ENCODE results near the gene CRYBA4. TPM values are rescaled to one million over a fixed set of nuclear protein-coding genes. Genes with fewer than 3 reads are reported as not detected.

Gene CRYBA4
- total RNA-seq, 1 donor from 2014 or later = not detected

DNA sequence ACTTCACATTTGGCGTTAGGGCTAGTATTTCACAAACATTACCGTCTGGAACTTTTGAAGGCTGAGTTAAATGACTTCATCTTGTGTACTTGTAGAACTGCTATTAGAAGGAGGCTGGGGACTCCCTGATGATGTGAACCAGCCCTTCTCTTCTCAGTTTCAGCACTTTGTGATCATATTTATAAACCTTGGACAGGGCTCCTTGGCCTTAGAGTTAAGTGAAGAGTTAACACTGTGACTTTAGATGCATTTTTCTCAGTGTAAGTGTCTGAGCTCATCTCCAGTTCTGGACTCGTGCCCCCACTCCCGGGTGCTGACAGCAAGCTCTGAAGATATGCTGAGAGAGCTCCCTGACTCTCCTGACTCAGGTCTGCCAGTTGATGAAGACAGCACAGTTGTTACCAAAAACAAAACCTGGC, 44.1 kb downstream of the CRYBA4 start:
- H3K4me3 Mint-ChIP-seq = peak overlapping the region; percentile 19
- peaks cover 23% of the 10 kb centered on the region for H3K4me1 Mint-ChIP-seq
- no peak overlapping the region for H3K27ac Mint-ChIP-seq (ENCODE audit: unreplicated experiment)
- no peaks in the 10 kb centered on the region for H3K9me3 Mint-ChIP-seq
- TF ChIP-seq, protein P1, sequence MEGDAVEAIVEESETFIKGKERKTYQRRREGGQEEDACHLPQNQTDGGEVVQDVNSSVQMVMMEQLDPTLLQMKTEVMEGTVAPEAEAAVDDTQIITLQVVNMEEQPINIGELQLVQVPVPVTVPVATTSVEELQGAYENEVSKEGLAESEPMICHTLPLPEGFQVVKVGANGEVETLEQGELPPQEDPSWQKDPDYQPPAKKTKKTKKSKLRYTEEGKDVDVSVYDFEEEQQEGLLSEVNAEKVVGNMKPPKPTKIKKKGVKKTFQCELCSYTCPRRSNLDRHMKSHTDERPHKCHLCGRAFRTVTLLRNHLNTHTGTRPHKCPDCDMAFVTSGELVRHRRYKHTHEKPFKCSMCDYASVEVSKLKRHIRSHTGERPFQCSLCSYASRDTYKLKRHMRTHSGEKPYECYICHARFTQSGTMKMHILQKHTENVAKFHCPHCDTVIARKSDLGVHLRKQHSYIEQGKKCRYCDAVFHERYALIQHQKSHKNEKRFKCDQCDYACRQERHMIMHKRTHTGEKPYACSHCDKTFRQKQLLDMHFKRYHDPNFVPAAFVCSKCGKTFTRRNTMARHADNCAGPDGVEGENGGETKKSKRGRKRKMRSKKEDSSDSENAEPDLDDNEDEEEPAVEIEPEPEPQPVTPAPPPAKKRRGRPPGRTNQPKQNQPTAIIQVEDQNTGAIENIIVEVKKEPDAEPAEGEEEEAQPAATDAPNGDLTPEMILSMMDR (conservative IDR thresholded peaks at IDR 0.05) = no peak
- H3K36me3 Mint-ChIP-seq (ENCODE audit: low read depth) = no peaks in the 10 kb centered on the region
- DNase-seq (ENCODE audit: low read depth, low spot score) = no peak
- H3K27me3 Mint-ChIP-seq (ENCODE audit: low read depth) = peaks cover 8% of the 10 kb centered on the region

DNA sequence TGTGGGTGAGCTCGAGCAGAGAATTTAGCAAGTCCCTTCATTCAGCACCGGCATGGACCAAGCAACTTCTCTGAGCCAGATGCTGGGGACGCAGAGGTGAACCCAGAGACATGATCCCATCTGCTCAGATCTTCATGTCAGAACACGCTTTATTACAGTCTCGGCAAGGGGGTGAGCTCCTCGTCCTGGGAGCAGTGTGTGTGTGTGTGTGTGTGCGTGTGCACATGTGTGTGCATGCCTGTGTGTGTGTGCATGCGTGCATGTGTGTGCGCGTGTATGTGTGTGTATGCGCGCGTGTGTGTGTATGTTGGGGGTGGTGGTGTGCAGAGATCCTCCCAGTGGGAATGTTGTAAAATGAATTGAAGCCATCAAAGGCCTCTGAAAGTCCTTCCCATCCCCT, 45.4 kb downstream of the CRYBA4 start:
- Mint-ChIP-seq H3K27ac (ENCODE audit: unreplicated experiment) (no peak overlapping the region), H3K27me3 (ENCODE audit: low read depth) (peaks cover 5% of the 10 kb centered on the region), H3K36me3 (ENCODE audit: low read depth) (no peaks in the 10 kb centered on the region), H3K4me3 (no peak overlapping the region), H3K9me3 (no peaks in the 10 kb centered on the region), H3K4me1 (peaks cover 23% of the 10 kb centered on the region)
- TF ChIP-seq, protein P1 (conservative IDR thresholded peaks at IDR 0.05) = no peak
- no peak for DNase-seq (ENCODE audit: low read depth, low spot score)

DNA sequence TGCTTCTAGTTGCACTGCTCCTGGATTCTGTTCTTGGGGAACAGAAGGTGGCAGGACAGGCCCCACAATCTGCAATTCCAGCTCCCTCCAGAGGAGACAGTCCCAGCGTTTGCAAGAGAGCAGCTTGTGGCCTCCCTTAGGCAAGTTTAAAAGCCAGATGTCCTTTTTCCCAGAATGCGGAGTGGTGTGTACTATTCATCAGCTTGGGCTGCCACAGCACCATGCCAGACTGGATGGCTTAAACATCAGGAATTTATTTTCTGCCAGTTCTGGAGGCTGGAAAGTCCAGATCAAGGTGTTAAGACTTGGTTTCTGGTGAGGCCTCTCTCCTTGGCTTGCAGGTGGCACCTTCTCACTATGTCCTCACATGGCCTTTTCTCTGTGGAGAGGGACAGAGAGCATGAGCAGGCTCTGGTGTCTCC, 47.3 kb downstream of the CRYBA4 start:
- Mint-ChIP-seq H3K4me1 (peaks cover 36% of the 10 kb centered on the region), H3K36me3 (ENCODE audit: low read depth) (no peaks in the 10 kb centered on the region), H3K27me3 (ENCODE audit: low read depth) (peaks cover 5% of the 10 kb centered on the region), H3K27ac (ENCODE audit: unreplicated experiment) (no peak overlapping the region), H3K9me3 (no peaks in the 10 kb centered on the region), H3K4me3 (no peak overlapping the region)
- TF ChIP-seq, protein P1 (conservative IDR thresholded peaks at IDR 0.05) = peak; percentile 49
- peak; percentile 40 for DNase-seq (ENCODE audit: low read depth, low spot score)

DNA sequence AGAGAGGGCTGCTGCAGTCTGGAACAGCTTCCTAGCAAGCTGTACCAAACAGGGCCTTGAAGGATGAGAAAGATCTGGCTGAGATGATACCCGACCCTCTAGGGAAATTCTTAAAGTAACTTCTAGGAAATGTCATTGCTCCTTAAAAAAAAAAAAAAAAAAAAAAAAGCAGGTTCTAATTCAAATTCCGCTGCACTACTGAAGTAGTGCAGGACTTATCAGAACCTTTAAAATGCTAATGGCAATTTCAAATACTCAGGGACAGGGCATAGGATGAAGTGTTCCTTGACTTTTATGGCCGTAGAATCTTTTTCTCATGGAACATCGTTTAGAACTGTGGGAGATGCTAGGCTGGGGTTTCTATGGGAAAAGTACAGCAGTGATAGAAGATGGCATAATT, 48.7 kb downstream of the CRYBA4 start:
- Mint-ChIP-seq H3K36me3 (ENCODE audit: low read depth) (no peaks in the 10 kb centered on the region), H3K4me1 (peaks cover 45% of the 10 kb centered on the region), H3K27me3 (ENCODE audit: low read depth) (no peaks in the 10 kb centered on the region), H3K27ac (ENCODE audit: unreplicated experiment) (no peak overlapping the region), H3K4me3 (peak overlapping the region; percentile 70), H3K9me3 (no peaks in the 10 kb centered on the region)
- DNase-seq (ENCODE audit: low read depth, low spot score) = no peak
- TF ChIP-seq, protein P1 (conservative IDR thresholded peaks at IDR 0.05) = no peak

DNA sequence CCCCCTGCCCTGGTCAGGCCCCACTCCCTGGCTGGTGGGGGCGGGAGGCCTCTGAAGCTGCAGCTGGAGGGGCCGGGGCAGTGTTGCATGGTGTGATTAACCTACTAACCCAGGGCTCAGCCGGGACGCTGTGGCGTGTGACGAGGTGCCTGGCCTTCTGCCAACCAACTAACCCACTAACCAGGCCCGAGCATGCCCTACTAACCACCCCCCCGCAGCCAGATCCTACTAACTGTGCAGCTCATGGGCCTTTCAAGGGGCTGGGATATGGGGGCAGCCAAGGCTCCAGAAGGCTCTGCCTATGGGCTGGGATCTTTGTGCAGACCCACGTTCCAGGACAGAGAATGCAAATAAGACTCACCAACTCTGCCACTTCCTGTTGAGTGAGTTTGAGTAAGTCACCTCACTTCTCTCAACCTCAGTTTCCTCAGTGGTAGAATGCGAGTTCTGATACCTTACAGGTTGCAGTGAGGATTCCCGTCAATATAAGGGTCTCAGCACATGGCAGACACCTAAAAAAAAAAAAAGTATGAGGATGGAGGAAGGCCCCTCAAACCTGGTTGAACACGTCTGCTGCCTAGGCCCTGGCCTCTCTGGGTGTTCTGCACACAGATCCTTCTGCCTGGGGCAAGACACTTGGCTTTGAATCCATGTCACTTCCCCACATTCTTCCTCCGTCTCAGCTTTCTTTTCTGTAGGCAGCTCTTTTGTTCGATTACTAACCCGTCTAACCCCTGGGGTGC, 49.7 kb downstream of the CRYBA4 start:
- no peak for DNase-seq (ENCODE audit: low read depth, low spot score)
- Mint-ChIP-seq H3K27me3 (ENCODE audit: low read depth) (no peaks in the 10 kb centered on the region), H3K4me3 (peak overlapping the region; percentile 97), H3K4me1 (peaks cover 51% of the 10 kb centered on the region), H3K9me3 (no peaks in the 10 kb centered on the region), H3K27ac (ENCODE audit: unreplicated experiment) (peak overlapping the region; percentile 93), H3K36me3 (ENCODE audit: low read depth) (peaks cover 3% of the 10 kb centered on the region)
- TF ChIP-seq, protein P1 (conservative IDR thresholded peaks at IDR 0.05) = no peak
